HepG2 (cell line): Measurements from ENCODE around the gene GRIN3B. TPM values are rescaled to one million over a fixed set of nuclear protein-coding genes. Genes with fewer than 3 reads are reported as not detected.

Experiments used
- AGO2 ChIP-seq: fragments of 200-400 bp; formaldehyde crosslinking; optimal IDR thresholded peaks from 2 replicates; pipeline ENCODE3; 2017; ENCODE audit warnings: mild to moderate bottlenecking, low read depth, low read length, moderate library complexity
- DMAP1 ChIP-seq: IDR thresholded peaks from 2 replicates; pipeline ENCODE4 v1.6.1; 2016
- ERF ChIP-seq: IDR thresholded peaks from 2 replicates; pipeline ENCODE4 v1.6.1; 2018; ENCODE audit warnings: missing biosample characterization, missing genetic modification reagents
- KDM4B ChIP-seq: sonication (generic); formaldehyde crosslinking; IDR thresholded peaks from 2 replicates; pipeline ENCODE4 v1.4.0; 2020; ENCODE audit warnings: missing genetic modification reagents
- KLF11 ChIP-seq: IDR thresholded peaks from 2 replicates; pipeline ENCODE4 v1.6.1; 2016; ENCODE audit warnings: missing compliant biosample characterization
- PLRG1 ChIP-seq: fragments of 450-650 bp; conservative IDR thresholded peaks from 2 replicates; pipeline ENCODE4 v1.6.1; 2016
- RAD21 ChIP-seq: fragments of 450-650 bp; formaldehyde crosslinking; IDR thresholded peaks from 2 replicates; pipeline ENCODE4 v1.5.0; 2020; ENCODE audit warnings: mild to moderate bottlenecking
- SRF ChIP-seq: IDR thresholded peaks from 2 replicates; pipeline ENCODE4 v1.6.1; 2011; ENCODE audit warnings: mild to moderate bottlenecking, low read depth, low read length, moderate library complexity
- ZKSCAN1 ChIP-seq: fragments of 150-350 bp; IDR thresholded peaks from 2 replicates; pipeline ENCODE4 v1.6.1; 2014; ENCODE audit warnings: low read length
- ZMYM3 ChIP-seq: sonication (generic); formaldehyde crosslinking; IDR thresholded peaks from 2 replicates; pipeline ENCODE4 v1.5.1; 2020; ENCODE audit warnings: mild to moderate bottlenecking, missing genetic modification reagents
- ZNF292 ChIP-seq: sonication (generic); formaldehyde crosslinking; IDR thresholded peaks from 2 replicates; pipeline ENCODE4 v1.8.1; 2022; ENCODE audit warnings: mild to moderate bottlenecking, low read depth, missing genetic modification reagents, borderline replicate concordance
- ZNF460 ChIP-seq: sonication (generic); formaldehyde crosslinking; IDR thresholded peaks from 2 replicates; pipeline ENCODE4 v1.5.1; 2020; ENCODE audit warnings: missing genetic modification reagents, mild to moderate bottlenecking, borderline replicate concordance
- ZNF547 ChIP-seq: sonication (generic); formaldehyde crosslinking; IDR thresholded peaks from 2 replicates; pipeline ENCODE4 v1.5.1; 2020; ENCODE audit warnings: mild to moderate bottlenecking, missing genetic modification reagents
- ZNF558 ChIP-seq: sonication (generic); formaldehyde crosslinking; IDR thresholded peaks from 2 replicates; pipeline ENCODE4 v1.9.0; 2022; ENCODE audit warnings: mild to moderate bottlenecking, missing genetic modification reagents, borderline replicate concordance
- ZNF883 ChIP-seq: sonication (generic); formaldehyde crosslinking; IDR thresholded peaks from 2 replicates; pipeline ENCODE4 v1.5.1; 2020; ENCODE audit warnings: mild to moderate bottlenecking, missing genetic modification reagents; ENCODE audit errors: not compliant biosample characterization
- polyA plus RNA-seq, 8 experiments: library from polyadenylated mRNA; depleted of rRNA in 3 of 8; stranded (reverse) in 7 of 8; unstranded in 1 of 8; fragments of >200 nt; fragmentation: Illumina TruSeq in 4 of 8; extraction: Trizol in 4 of 8; gene quantifications; 2 replicates each; pipeline versions ENCODE4 v1.2.1 to v1.2.3, GENCODE V29; 2011 to 2016; ENCODE audit warnings: low read depth in 4 of 8, missing spikeins in 1 of 8, mixed read lengths in 1 of 8; ENCODE audit not compliant: insufficient read depth in 1 of 8
- total RNA-seq, 5 experiments: library from RNA; depleted of rRNA; stranded (reverse); fragments of >200 nt; fragmentation: Illumina TruSeq; extraction: Trizol; gene quantifications; 2 replicates each; pipeline ENCODE4 v1.2.3, GENCODE V29; 2016; ENCODE audit warnings: low read depth in 1 of 5
- TF ChIP-seq, protein P1 (sequence below): sonication (generic); formaldehyde crosslinking; IDR thresholded peaks from 2 replicates; pipeline ENCODE4 v1.8.0; 2022; ENCODE audit warnings: mild to moderate bottlenecking, missing genetic modification reagents; ENCODE audit not compliant: insufficient replicate concordance
- TF ChIP-seq, protein P2 (sequence below): sonication (generic); formaldehyde crosslinking; IDR thresholded peaks from 2 replicates; pipeline ENCODE4 v1.5.0; 2020; ENCODE audit warnings: mild to moderate bottlenecking, missing genetic modification reagents
- TF ChIP-seq, protein P3 (sequence below): sonication (generic); formaldehyde crosslinking; IDR thresholded peaks from 2 replicates; pipeline ENCODE4 v1.4.0; 2020; ENCODE audit warnings: missing genetic modification reagents, borderline replicate concordance
- TF ChIP-seq, protein P4 (sequence below): sonication (generic); formaldehyde crosslinking; IDR thresholded peaks from 2 replicates; pipeline ENCODE4 v1.8.0; 2022; ENCODE audit warnings: missing genetic modification reagents, mild to moderate bottlenecking, inconsistent platforms, borderline replicate concordance
- TF ChIP-seq, protein P5 (sequence below): sonication (generic); formaldehyde crosslinking; IDR thresholded peaks from 2 replicates; pipeline ENCODE4 v1.4.0; 2020; ENCODE audit warnings: mild to moderate bottlenecking, low read depth, missing genetic modification reagents
- TF ChIP-seq, protein P6 (sequence below): sonication (generic); formaldehyde crosslinking; conservative IDR thresholded peaks from 2 replicates; pipeline ENCODE4 v1.5.0; 2020; ENCODE audit warnings: missing genetic modification reagents

Gene GRIN3B
- total and polyA plus RNA-seq, 2 of the 13 experiments (the other 11 are each of a cell fraction or from before 2014, with no cell fraction given): 0.07 to 0.20 TPM

DNA sequence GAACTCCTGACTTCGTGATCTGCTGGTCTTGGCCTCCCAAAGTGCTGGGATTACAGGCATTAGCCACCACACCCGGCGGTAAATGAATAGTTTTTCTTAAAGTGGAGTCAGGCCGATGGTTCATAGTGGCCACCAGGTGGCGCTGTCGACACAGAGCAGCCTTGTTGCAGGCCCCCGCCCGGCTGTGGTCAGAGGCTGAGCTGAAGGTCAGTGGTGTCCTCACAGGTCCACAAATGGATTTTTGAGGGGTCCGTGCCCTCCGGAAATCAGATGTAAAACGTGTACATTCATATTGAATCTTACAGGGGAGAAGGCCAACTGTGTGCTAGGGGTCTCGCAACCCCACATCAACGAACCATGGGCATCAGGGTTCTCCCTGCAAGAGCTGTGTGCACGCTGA, 29.5 kb upstream of the GRIN3B start (continued):
- TF ChIP-seq, protein P1, sequence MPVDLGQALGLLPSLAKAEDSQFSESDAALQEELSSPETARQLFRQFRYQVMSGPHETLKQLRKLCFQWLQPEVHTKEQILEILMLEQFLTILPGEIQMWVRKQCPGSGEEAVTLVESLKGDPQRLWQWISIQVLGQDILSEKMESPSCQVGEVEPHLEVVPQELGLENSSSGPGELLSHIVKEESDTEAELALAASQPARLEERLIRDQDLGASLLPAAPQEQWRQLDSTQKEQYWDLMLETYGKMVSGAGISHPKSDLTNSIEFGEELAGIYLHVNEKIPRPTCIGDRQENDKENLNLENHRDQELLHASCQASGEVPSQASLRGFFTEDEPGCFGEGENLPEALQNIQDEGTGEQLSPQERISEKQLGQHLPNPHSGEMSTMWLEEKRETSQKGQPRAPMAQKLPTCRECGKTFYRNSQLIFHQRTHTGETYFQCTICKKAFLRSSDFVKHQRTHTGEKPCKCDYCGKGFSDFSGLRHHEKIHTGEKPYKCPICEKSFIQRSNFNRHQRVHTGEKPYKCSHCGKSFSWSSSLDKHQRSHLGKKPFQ (CRISPR knock-in tag): no peak
- TF ChIP-seq PLRG1 (no peak), SRF (no peak), ZNF460 (peak; percentile 28; the same call in 1 of the 2 replicates), ZNF292 (no peak), KLF11 (CRISPR knock-in tag) (no peak), ERF (CRISPR knock-in tag) (no peak), ZMYM3 (CRISPR knock-in tag) (0 out of 2 replicates have a peak, but pooled peaks have one; percentile 29), ZNF558 (CRISPR knock-in tag) (no peak), AGO2 (peak; percentile 34), ZNF547 (CRISPR knock-in tag) (no peak), ZNF883 (no peak), DMAP1 (CRISPR knock-in tag) (no peak), RAD21 (CRISPR knock-in tag) (peak; percentile 73; the same call in 1 of the 2 replicates), KDM4B (CRISPR knock-in tag) (no peak), ZKSCAN1 (peak; percentile 52; the same call in 1 of the 2 replicates)
- TF ChIP-seq, protein P2, sequence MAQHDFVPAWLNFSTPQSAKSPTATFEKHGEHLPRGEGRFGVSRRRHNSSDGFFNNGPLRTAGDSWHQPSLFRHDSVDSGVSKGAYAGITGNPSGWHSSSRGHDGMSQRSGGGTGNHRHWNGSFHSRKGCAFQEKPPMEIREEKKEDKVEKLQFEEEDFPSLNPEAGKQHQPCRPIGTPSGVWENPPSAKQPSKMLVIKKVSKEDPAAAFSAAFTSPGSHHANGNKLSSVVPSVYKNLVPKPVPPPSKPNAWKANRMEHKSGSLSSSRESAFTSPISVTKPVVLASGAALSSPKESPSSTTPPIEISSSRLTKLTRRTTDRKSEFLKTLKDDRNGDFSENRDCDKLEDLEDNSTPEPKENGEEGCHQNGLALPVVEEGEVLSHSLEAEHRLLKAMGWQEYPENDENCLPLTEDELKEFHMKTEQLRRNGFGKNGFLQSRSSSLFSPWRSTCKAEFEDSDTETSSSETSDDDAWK: no peak
- TF ChIP-seq, protein P3, sequence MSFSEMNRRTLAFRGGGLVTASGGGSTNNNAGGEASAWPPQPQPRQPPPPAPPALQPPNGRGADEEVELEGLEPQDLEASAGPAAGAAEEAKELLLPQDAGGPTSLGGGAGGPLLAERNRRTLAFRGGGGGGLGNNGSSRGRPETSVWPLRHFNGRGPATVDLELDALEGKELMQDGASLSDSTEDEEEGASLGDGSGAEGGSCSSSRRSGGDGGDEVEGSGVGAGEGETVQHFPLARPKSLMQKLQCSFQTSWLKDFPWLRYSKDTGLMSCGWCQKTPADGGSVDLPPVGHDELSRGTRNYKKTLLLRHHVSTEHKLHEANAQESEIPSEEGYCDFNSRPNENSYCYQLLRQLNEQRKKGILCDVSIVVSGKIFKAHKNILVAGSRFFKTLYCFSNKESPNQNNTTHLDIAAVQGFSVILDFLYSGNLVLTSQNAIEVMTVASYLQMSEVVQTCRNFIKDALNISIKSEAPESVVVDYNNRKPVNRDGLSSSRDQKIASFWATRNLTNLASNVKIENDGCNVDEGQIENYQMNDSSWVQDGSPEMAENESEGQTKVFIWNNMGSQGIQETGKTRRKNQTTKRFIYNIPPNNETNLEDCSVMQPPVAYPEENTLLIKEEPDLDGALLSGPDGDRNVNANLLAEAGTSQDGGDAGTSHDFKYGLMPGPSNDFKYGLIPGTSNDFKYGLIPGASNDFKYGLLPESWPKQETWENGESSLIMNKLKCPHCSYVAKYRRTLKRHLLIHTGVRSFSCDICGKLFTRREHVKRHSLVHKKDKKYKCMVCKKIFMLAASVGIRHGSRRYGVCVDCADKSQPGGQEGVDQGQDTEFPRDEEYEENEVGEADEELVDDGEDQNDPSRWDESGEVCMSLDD (CRISPR knock-in tag): no peak
- TF ChIP-seq, protein P4, sequence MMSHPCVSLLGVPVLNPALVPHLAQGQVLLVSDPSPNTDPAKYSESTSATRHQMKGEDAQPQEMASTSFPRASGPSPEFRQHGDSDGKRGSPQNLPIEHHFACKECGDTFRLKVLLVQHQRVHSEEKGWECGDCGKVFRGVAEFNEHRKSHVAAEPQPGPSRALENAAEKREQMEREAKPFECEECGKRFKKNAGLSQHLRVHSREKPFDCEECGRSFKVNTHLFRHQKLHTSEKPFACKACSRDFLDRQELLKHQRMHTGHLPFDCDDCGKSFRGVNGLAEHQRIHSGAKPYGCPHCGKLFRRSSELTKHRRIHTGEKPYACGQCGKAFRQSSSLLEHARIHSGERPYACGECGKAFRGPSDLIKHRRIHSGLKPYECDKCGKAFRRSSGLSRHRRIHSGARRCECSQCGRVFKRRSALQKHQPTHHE: no peak
- TF ChIP-seq, protein P5, sequence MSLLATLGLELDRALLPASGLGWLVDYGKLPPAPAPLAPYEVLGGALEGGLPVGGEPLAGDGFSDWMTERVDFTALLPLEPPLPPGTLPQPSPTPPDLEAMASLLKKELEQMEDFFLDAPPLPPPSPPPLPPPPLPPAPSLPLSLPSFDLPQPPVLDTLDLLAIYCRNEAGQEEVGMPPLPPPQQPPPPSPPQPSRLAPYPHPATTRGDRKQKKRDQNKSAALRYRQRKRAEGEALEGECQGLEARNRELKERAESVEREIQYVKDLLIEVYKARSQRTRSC (CRISPR knock-in tag): no peak
- TF ChIP-seq, protein P6, sequence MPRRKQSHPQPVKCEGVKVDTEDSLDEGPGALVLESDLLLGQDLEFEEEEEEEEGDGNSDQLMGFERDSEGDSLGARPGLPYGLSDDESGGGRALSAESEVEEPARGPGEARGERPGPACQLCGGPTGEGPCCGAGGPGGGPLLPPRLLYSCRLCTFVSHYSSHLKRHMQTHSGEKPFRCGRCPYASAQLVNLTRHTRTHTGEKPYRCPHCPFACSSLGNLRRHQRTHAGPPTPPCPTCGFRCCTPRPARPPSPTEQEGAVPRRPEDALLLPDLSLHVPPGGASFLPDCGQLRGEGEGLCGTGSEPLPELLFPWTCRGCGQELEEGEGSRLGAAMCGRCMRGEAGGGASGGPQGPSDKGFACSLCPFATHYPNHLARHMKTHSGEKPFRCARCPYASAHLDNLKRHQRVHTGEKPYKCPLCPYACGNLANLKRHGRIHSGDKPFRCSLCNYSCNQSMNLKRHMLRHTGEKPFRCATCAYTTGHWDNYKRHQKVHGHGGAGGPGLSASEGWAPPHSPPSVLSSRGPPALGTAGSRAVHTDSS (CRISPR knock-in tag): no peak
